Large intestine (tissue), 12 donors: ENCODE data around the gene TUSC1. TPM values are rescaled to one million over a fixed set of nuclear protein-coding genes. Genes with fewer than 3 reads are reported as not detected.
A peak's percentile ranks its signal among the peaks of the same experiment; 100 is the strongest.
"Not testable (repeated sequence)": the region's sequence is repeated elsewhere in the genome, so short reads cannot be mapped to it uniquely, and the experiment has no call there.

Experiments
- DNase-seq, 2 donors: peaks; one replicate each; pipeline versions ENCODE4 v3.0.0 to v3.0.0-alpha.2; 2013
- H3K27ac ChIP-seq: one replicate; pipeline ENCODE4 v1.5.1; 2013; ENCODE audit warnings: low read length
- H3K27me3 ChIP-seq: 2 replicates; pipeline ENCODE4 v1.6.1; 2013; ENCODE audit warnings: low read length; ENCODE audit not compliant: control insufficient read depth, insufficient read depth
- H3K36me3 ChIP-seq: 2 replicates; pipeline ENCODE4 v1.6.1; 2013; ENCODE audit warnings: low read length; ENCODE audit not compliant: control insufficient read depth, insufficient read depth
- H3K4me1 ChIP-seq: one replicate; pipeline ENCODE4 v1.6.1; 2013; ENCODE audit warnings: low read length; ENCODE audit not compliant: control insufficient read depth, insufficient read depth
- H3K4me3 ChIP-seq: one replicate; pipeline ENCODE4 v1.5.1; 2013; ENCODE audit warnings: low read length
- H3K9me3 ChIP-seq: one replicate; pipeline ENCODE4 v1.6.1; 2013; ENCODE audit warnings: mild to moderate bottlenecking, low read depth, low read length, moderate library complexity; ENCODE audit not compliant: control insufficient read depth
- WGBS: methylation state at CpG from one replicate; pipeline ENCODE4 v1.1.5; 2013; ENCODE audit warnings: low lambda C conversion rate; ENCODE audit not compliant: insufficient coverage; 5-methylcytosine and 5-hydroxymethylcytosine counted together
- long read RNA-seq, 11 donors: transcript quantifications; one replicate each; lab custom pipeline, GENCODE V29; 2026
- polyA plus RNA-seq: library from polyadenylated mRNA; unstranded; fragments of 120-200 nt; gene quantifications from one replicate; pipeline ENCODE4 v1.2.1, GENCODE V29; 2013

Gene TUSC1
- 13.2 TPM for polyA plus RNA-seq
- long read RNA-seq, donor 1, transcript TUSC1-201 (1 exons, 2,052 nt), result major isoform, 17 of 17 reads
- long read RNA-seq, donor 1, partial matches to known transcripts, result 0 of 17 reads
- long read RNA-seq, donor 1, other reads (novel, unspliced or antisense), result 0 of 17 reads
- long read RNA-seq, donor 2, transcript TUSC1-201 (1 exons, 2,052 nt), result major isoform, 39 of 39 reads
- long read RNA-seq, donor 2, partial matches to known transcripts, result 0 of 39 reads
- long read RNA-seq, donor 2, other reads (novel, unspliced or antisense), result 0 of 39 reads
- long read RNA-seq, donor 3, result 0 reads
- long read RNA-seq, donor 4, partial matches to known transcripts, result 0 of 4 reads
- long read RNA-seq, donor 4, other reads (novel, unspliced or antisense), result 0 of 4 reads
- long read RNA-seq, donor 5, transcript TUSC1-201 (1 exons, 2,052 nt), result major isoform, 24 of 24 reads
- long read RNA-seq, donor 5, partial matches to known transcripts, result 0 of 24 reads
- long read RNA-seq, donor 5, other reads (novel, unspliced or antisense), result 0 of 24 reads
- long read RNA-seq, donor 6, transcript TUSC1-201 (1 exons, 2,052 nt), result major isoform, 39 of 39 reads
- long read RNA-seq, donor 6, partial matches to known transcripts, result 0 of 39 reads
- long read RNA-seq, donor 6, other reads (novel, unspliced or antisense), result 0 of 39 reads
- long read RNA-seq, donor 7, transcript TUSC1-201 (1 exons, 2,052 nt), result major isoform, 22 of 22 reads
- long read RNA-seq, donor 7, partial matches to known transcripts, result 0 of 22 reads
- long read RNA-seq, donor 7, other reads (novel, unspliced or antisense), result 0 of 22 reads
- long read RNA-seq, donor 8, transcript TUSC1-201 (1 exons, 2,052 nt), result major isoform, 39 of 39 reads
- long read RNA-seq, donor 8, partial matches to known transcripts, result 0 of 39 reads
- long read RNA-seq, donor 8, other reads (novel, unspliced or antisense), result 0 of 39 reads
- long read RNA-seq, donor 9, transcript TUSC1-201 (1 exons, 2,052 nt), result major isoform, 28 of 28 reads
- long read RNA-seq, donor 9, partial matches to known transcripts, result 0 of 28 reads
- long read RNA-seq, donor 9, other reads (novel, unspliced or antisense), result 0 of 28 reads
- long read RNA-seq, donor 10, transcript TUSC1-201 (1 exons, 2,052 nt), result major isoform, 29 of 29 reads
- long read RNA-seq, donor 10, partial matches to known transcripts, result 0 of 29 reads
- long read RNA-seq, donor 10, other reads (novel, unspliced or antisense), result 0 of 29 reads
- long read RNA-seq, donor 11, transcript TUSC1-201 (1 exons, 2,052 nt), result major isoform, 20 of 20 reads
- long read RNA-seq, donor 11, partial matches to known transcripts, result 0 of 20 reads
- long read RNA-seq, donor 11, other reads (novel, unspliced or antisense), result 0 of 20 reads

GRCh38 chr9:25678147-25678666, at the start of gene TUSC1:
Gene TUSC1, minus strand, starts transcription at chr9:25678444. Its CDS starts 132 bp downstream, at chr9:25678312.
- no peaks in the 10 kb centered on the region for H3K36me3 ChIP-seq
- WGBS, result no CpG with 5 or more reads among the region's 57 CpGs
- H3K4me1 ChIP-seq, result no peaks in the 10 kb centered on the region
- H3K9me3 ChIP-seq, result no peaks in the 10 kb centered on the region
- H3K4me3 ChIP-seq, result peak within 1 kb of the TSS; percentile 97
- H3K27me3 ChIP-seq, result no peaks in the 10 kb centered on the region
- H3K27ac ChIP-seq, result peak within 1 kb of the TSS; percentile 98
- DNase-seq, result peak; percentile 81 to 92

- no peaks in the 10 kb centered on the region for H3K27me3 ChIP-seq
- no peak for DNase-seq
- H3K27ac ChIP-seq, result no peak overlapping the region
- H3K4me1 ChIP-seq, result no peaks in the 10 kb centered on the region
- no peaks in the 10 kb centered on the region for H3K36me3 ChIP-seq
- 73% methylated on average over 2 of the region's 2 CpGs for WGBS
- no peaks in the 10 kb centered on the region for H3K9me3 ChIP-seq
- no peak overlapping the region for H3K4me3 ChIP-seq
Measured at GRCh38 chr9:25726871-25727410, 48.7 kb upstream of the TUSC1 start.

- Histone ChIP-seq H3K4me3 (no peak overlapping the region), H3K9me3 (no peaks in the 10 kb centered on the region), H3K36me3 (no peaks in the 10 kb centered on the region), H3K27ac (no peak overlapping the region), H3K4me1 (no peaks in the 10 kb centered on the region), H3K27me3 (no peaks in the 10 kb centered on the region)
- DNase-seq, result no peak
- no CpG with 5 or more reads among the region's 3 CpGs for WGBS
Measured at GRCh38 chr9:25724424-25724823, 46.2 kb upstream of the TUSC1 start.

GRCh38 chr9:25716220-25716872, 38.1 kb upstream of the TUSC1 start:
- 100% methylated on average over 1 of the region's 6 CpGs for WGBS
- H3K4me1 ChIP-seq, result no peaks in the 10 kb centered on the region
- peak; percentile 31 to 58 for DNase-seq
- no peak overlapping the region for H3K4me3 ChIP-seq
- no peaks in the 10 kb centered on the region for H3K27me3 ChIP-seq
- no peak overlapping the region for H3K27ac ChIP-seq
- peaks cover 2% of the 10 kb centered on the region for H3K9me3 ChIP-seq
- H3K36me3 ChIP-seq, result no peaks in the 10 kb centered on the region

GRCh38 chr9:25709941-25710340, 31.7 kb upstream of the TUSC1 start:
- Histone ChIP-seq H3K9me3 (no peaks in the 10 kb centered on the region), H3K27me3 (no peaks in the 10 kb centered on the region), H3K4me1 (no peaks in the 10 kb centered on the region), H3K36me3 (no peaks in the 10 kb centered on the region), H3K27ac (no peak overlapping the region), H3K4me3 (no peak overlapping the region)
- DNase-seq, result no peak

- no peak for DNase-seq
- Histone ChIP-seq H3K9me3 (no peaks in the 10 kb centered on the region), H3K4me3 (no peak overlapping the region), H3K36me3 (no peaks in the 10 kb centered on the region), H3K27me3 (no peaks in the 10 kb centered on the region), H3K4me1 (no peaks in the 10 kb centered on the region), H3K27ac (no peak overlapping the region)
- 100% methylated on average over 2 of the region's 4 CpGs for WGBS
Measured at GRCh38 chr9:25704800-25705199, 26.6 kb upstream of the TUSC1 start.

GRCh38 chr9:25703701-25704357, 25.6 kb upstream of the TUSC1 start:
- DNase-seq, result peak in 1 of 2 donors; percentile 7
- Histone ChIP-seq H3K27ac (no peak overlapping the region), H3K36me3 (no peaks in the 10 kb centered on the region), H3K4me1 (no peaks in the 10 kb centered on the region), H3K9me3 (no peaks in the 10 kb centered on the region), H3K4me3 (no peak overlapping the region), H3K27me3 (no peaks in the 10 kb centered on the region)
- WGBS, result no CpG with 5 or more reads among the region's 2 CpGs

GRCh38 chr9:25702536-25702935, 24.3 kb upstream of the TUSC1 start:
- DNase-seq, result no peak
- H3K27me3 ChIP-seq, result no peaks in the 10 kb centered on the region
- H3K4me3 ChIP-seq, result no peak overlapping the region
- H3K36me3 ChIP-seq, result no peaks in the 10 kb centered on the region
- no peaks in the 10 kb centered on the region for H3K9me3 ChIP-seq
- H3K4me1 ChIP-seq, result no peaks in the 10 kb centered on the region
- H3K27ac ChIP-seq, result no peak overlapping the region
- WGBS, result 93% methylated on average over 2 of the region's 3 CpGs

GRCh38 chr9:25700899-25701298, 22.7 kb upstream of the TUSC1 start:
- 28% methylated on average over 2 of the region's 3 CpGs for WGBS
- not testable (repeated sequence) for H3K36me3 ChIP-seq, H3K27me3 ChIP-seq, H3K4me1 ChIP-seq, H3K27ac ChIP-seq, H3K9me3 ChIP-seq, H3K4me3 ChIP-seq, DNase-seq
